PFSK-1 (cell line): ENCODE measurements around the gene THSD4.

Experiments used
- FOXP2 ChIP-seq: optimal IDR thresholded peaks from 2 replicates; pipeline ENCODE3; 2011; ENCODE audit warnings: borderline replicate concordance, control low read depth, inconsistent platforms; ENCODE audit not compliant: insufficient read depth; ENCODE audit errors: extremely low read length, extremely low read depth
- POLR2AphosphoS5 ChIP-seq: IDR thresholded peaks from 2 replicates; pipeline ENCODE4 v1.6.1; 2012; ENCODE audit warnings: low read depth, mild to moderate bottlenecking, control low read depth, low read length, moderate library complexity
- REST ChIP-seq, 2 experiments: IDR thresholded peaks; 2 replicates each; pipeline versions ENCODE4 v1.6.1 to v1.8.0; 2011 to 2012; ENCODE audit warnings: low read depth in 2 of 2, low read length in 2 of 2, control low read depth in 1 of 2, inconsistent platforms in 1 of 2, mild to moderate bottlenecking in 1 of 2, moderate library complexity in 1 of 2; ENCODE audit not compliant: insufficient read depth in 1 of 2
- SIN3A ChIP-seq: IDR thresholded peaks from 2 replicates; pipeline ENCODE4 v1.6.1; 2012; ENCODE audit warnings: mild to moderate bottlenecking, low read length, moderate library complexity, borderline replicate concordance; ENCODE audit not compliant: insufficient read depth
- TAF1 ChIP-seq: IDR thresholded peaks from 2 replicates; pipeline ENCODE4 v1.6.1; 2012; ENCODE audit warnings: low read length, control low read depth, borderline replicate concordance; ENCODE audit not compliant: insufficient read depth

The THSD4 gene

GRCh38 chr15:71124937-71125790 is 9.9 kb downstream of the THSD4 start:
- TF ChIP-seq FOXP2 (no peak), POLR2AphosphoS5 (no peak), SIN3A (no peak), TAF1 (no peak), REST (IDR thresholded peaks at IDR 0.05; ENCODE audit: insufficient read depth in 1 of 2, low read depth in 2 of 2, low read length in 2 of 2) (no peak)

GRCh38 chr15:71125831-71126450 is 10.7 kb downstream of the THSD4 start:
- TF ChIP-seq FOXP2 (no peak), TAF1 (no peak), POLR2AphosphoS5 (no peak), SIN3A (no peak), REST (IDR thresholded peaks at IDR 0.05; ENCODE audit: insufficient read depth in 1 of 2, low read depth in 2 of 2, low read length in 2 of 2) (no peak)

- TF ChIP-seq REST (IDR thresholded peaks at IDR 0.05; ENCODE audit: insufficient read depth in 1 of 2, low read depth in 2 of 2, low read length in 2 of 2) (no peak), TAF1 (no peak), POLR2AphosphoS5 (no peak), FOXP2 (no peak), SIN3A (no peak)
Observed at GRCh38 chr15:71127083-71127482, 11.8 kb downstream of the THSD4 start.

- TF ChIP-seq SIN3A, result no peak
Observed at GRCh38 chr15:71128939-71129562, 13.8 kb downstream of the THSD4 start.

GRCh38 chr15:71129669-71130068 is 14.4 kb downstream of the THSD4 start:
- no peak for TF ChIP-seq SIN3A
- TF ChIP-seq FOXP2, result no peak
- no peak for TF ChIP-seq REST (IDR thresholded peaks at IDR 0.05; ENCODE audit: insufficient read depth in 1 of 2, low read depth in 2 of 2, low read length in 2 of 2)
- no peak for TF ChIP-seq TAF1
- no peak for TF ChIP-seq POLR2AphosphoS5
